ENCODE measurements around the gene CD68.

Gene CD68, protein sequence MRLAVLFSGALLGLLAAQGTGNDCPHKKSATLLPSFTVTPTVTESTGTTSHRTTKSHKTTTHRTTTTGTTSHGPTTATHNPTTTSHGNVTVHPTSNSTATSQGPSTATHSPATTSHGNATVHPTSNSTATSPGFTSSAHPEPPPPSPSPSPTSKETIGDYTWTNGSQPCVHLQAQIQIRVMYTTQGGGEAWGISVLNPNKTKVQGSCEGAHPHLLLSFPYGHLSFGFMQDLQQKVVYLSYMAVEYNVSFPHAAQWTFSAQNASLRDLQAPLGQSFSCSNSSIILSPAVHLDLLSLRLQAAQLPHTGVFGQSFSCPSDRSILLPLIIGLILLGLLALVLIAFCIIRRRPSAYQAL

GRCh38 chr17:7579001-7579833, at the start of gene CD68:
Gene CD68, plus strand, starts transcription at chr17:7579638. Its CDS starts 40 bp downstream, at chr17:7579678.
- peak; percentile 81 for DNase-seq

DNA sequence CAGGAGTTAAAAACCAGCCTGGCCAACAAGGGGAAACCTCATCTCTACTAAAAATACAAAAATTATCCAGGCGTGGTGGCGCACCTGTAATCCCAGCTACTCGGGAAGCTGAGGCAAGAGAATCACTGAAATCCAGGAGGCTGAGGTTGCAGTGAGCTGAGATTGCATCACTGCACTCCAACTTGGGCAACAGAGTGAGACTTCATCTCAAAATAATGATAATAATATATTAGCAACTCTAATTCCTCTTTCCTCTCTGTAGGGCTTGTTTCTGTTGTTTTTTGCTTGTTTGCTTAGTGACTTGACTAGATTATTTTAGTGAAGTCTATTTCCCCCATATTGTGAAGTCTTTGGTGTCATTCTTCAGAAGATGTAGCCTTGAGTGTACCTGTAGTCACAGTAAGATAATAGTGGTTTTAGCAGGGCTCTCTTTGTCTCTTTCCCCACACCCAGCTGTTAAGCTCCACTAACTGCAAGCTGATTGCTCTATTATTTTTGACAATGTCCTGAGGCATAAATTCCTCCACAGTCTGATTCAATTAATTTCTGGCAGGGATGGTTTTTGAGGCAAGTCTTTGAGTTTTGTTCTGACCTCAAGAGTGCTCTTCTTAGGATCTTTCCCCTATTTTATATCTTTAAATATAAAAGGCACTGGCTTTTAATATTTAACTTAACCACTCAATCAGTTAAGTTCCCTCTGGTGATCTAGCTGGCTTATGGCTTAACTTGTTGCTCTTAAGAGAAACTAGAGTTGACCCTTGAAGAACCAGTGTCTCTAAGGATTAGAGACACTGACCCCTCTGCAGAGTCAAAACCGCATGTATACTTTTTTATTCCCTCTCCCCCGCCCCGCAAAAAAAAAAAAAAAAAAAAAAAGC, 49.2 kb upstream of the CD68 start:
- no peak for DNase-seq

DNA sequence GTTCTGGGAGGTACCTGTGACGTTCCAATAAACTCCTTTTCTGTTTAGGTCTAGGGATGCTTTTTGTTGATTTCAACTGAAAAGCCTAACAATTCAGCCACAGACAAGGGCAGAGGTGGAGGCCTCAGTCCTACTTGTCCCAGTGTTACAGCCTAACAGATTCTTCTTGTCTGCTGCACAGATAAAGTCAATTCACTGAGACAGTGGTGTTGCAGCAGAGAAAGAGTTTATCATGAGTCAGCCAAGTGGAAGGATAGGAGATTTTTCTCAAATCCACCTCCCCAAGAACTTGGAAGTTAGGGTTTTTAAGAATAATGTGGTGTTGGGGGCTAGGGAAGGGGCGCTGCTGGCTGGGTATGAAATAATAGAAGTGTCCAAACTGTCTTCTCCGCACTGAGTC, 41.4 kb upstream of the CD68 start:
- DNase-seq, result no peak

DNA sequence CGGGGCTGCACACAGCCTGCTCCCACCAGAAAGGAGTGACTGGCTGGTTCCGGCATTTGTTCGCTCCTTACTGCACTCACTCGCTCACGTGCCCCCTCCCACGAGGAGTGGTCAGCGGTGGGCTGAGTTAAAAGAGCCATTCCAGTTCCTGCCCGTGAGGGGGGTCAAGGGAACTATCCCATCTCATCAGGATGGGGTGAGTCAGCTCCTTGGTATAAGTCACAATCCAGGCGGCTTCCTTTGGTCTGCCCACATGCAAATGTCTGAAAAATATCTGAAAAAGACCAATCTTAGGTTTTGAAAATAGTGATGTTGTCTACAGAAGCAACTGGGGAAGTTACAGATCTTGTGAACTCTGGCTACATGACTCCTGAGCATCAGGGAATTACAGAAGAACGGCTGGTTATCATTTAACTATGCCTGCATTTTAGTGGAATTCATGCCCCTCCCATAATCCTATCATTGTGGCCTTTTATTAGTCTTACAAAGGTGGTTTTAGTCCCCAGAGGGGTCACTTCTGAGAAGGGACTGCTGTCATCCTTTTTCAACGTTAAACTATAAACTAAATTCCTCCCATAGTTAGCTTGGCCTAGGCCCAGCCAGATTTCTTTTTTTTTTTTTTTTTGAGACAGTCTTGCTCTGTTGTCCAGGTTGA, 40.4 kb upstream of the CD68 start:
- DNase-seq, result no peak

DNA sequence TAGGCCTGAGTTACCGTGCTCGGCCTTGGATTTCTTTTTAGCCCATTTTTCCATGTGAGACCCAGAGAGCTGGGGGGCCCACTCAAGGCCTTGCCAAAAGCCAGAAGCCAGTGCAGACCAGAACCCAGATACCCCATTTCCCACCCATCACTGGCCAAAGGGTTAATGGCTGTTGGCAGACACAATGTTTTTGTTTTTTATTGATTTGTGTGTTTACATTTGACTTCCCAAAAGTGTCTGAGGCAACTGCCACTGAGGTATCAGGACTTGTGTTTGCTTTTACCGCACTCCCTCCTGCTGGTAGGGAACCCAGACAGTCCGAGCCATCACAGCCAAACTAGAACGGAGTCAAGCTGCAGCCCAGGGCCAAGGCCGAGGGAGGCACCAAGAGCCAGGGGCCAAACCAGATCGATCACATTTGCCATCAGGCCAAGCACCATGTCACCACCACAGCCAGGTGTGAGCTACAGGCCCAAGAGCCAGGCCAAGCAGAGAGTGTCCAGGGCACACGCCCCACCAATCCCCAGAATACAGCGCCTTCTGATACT, 38.3 kb upstream of the CD68 start:
- no peak for DNase-seq

GRCh38 chr17:7544911-7545310, 34.5 kb upstream of the CD68 start:
- no peak for DNase-seq

DNA sequence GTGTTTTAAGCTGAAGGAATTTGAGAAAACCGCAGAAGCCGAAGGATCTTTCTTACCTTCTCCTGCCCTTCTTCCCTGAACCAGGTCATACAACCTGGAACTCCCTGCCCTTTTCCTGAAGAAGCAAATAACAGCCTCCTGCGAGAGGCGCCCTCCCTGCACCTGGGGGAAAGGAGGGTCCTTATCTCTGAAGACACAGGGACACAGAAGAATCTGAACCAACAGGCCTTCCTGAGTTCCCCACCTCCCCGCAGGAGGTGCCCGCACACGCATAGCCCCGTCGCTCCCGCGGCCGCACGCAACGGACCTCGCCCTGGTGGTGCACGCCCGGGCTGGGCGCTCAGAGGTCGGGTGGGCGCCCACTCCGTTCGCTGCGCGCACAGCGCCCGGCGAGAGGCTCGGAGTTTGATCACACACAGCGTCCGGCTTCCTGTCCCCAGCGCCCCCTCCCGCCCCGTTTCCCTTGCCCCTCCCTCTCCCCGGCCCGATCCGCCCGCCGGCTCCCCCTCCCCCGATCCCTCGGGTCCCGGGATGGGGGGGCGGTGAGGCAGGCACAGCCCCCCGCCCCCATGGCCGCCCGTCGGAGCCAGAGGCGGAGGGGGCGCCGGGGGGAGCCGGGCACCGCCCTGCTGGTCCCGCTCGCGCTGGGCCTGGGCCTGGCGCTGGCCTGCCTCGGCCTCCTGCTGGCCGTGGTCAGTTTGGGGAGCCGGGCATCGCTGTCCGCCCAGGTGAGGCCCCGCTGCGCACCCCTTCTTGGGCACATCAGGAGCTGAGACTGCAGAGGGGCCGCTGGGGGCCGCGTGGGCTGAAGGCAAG, 30.6 kb upstream of the CD68 start, which contains the start of gene TNFSF12:
TSS of gene TNFSF12 (plus strand) at position 474 of the 816 bp plus-strand sequence. CDS start at position 570, 96 bp downstream.
- DNase-seq, result no peak

DNA sequence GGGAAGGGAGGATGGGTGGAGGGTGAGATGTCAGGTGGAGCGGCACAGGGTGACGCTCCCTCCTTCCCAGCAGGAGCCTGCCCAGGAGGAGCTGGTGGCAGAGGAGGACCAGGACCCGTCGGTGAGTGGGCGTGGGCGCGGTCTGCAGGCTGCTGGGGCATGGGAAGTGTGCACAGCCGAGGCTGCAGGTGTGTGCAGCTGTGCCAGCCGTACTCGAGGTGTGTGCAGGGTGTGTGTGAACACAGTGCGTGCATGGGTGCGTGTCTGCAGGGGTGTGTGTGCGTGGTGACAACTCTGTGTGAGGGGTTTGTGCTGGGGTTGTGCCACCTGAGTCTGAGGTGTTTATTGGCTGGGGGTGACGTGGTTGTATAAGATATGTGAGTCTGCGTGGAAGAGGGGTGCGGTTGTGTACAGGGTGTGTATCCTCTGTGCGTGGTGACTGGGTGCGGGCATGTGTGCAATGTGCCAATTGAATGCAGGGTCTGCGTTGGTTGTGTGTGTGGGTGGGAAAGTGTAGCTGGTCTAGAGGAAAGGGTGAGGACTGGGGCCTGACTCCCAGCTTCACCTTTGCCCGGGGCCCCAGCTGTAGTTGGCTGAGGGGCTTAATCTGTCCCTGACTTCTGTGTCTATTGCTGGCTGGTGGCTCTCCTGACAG, 29.9 kb upstream of the CD68 start:
- DNase-seq, result no peak

DNA sequence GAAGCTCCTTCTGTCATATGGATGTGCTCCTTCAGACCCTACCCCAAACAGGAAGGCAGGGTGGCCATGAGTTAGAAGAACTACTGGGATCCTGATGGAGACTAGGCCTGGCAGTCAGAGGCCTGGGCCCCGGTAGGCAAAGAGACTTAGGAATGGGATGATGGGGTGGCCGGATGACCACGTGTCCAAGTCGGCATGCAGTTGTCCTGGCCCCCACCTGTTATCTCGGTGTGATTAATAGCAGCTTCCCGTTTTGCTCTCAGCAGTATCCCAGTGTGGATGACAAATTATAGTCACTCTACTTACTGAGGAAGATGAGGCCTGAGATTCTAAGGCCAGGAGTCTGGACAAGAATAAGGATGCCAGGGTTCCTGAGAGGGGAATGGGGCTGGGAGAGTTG, 29.1 kb upstream of the CD68 start:
- DNase-seq, result no peak

DNA sequence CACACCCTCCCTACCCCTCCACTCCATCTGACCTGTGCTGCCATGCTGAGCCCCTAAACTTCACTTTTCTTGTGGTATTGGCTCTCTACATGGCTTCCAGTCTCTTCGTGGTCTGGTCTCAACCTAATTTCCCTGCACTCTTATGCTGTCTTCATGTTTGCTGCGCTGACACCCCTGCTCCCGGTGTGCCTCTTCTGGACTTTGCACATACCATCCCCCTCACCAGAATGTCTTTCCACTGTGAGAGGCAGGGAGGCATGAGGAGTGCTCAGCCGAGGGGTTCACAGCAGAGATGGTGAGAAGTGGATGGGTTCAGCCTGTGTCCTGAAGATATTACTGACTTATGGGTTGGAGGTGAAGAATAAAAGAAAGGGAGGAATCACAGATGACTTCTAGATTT, 28.0 kb upstream of the CD68 start:
- DNase-seq, result no peak

DNA sequence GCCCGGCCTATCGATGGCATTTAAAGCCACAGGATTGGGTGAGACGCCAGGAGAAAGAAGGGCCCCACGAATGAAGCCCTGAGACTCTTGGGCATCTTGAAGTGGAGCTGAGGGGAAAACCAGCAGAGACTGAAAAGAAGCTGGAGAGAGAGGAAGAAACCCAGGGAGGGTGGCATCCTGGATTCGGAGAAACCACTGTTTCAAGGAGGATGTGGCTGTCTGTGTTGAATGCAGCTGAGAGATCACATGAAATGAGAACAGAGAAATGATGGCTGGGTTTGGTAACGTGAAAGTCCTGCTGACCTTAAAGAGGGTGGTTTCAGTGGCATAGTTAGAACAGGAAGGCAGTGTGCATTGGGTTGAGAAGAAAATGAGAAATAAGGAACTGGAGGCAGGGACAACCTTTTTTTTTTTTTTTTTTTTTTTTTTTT, 26.8 kb upstream of the CD68 start:
- no peak for DNase-seq

GRCh38 chr17:7553356-7553755, 26.1 kb upstream of the CD68 start:
- DNase-seq, result no peak

- no peak for DNase-seq
Measured at GRCh38 chr17:7555320-7555948, 24.0 kb upstream of the CD68 start.

DNA sequence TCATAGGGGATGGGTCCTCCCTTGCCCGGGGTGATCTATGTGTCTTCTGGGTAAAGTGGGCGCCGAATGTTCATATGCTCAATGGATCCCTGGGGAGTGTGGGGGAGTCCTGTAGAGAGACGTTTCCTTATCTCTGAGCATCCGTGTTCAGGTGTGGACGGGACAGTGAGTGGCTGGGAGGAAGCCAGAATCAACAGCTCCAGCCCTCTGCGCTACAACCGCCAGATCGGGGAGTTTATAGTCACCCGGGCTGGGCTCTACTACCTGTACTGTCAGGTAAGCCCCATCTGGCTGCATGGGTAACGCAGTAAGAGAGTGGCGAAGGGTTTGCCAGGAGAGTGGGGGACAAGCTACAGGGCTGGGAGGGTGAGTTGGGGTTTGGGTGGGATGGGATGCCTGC, 22.8 kb upstream of the CD68 start:
- no peak for DNase-seq

GRCh38 chr17:7557147-7557764, 22.2 kb upstream of the CD68 start:
- no peak for DNase-seq

DNA sequence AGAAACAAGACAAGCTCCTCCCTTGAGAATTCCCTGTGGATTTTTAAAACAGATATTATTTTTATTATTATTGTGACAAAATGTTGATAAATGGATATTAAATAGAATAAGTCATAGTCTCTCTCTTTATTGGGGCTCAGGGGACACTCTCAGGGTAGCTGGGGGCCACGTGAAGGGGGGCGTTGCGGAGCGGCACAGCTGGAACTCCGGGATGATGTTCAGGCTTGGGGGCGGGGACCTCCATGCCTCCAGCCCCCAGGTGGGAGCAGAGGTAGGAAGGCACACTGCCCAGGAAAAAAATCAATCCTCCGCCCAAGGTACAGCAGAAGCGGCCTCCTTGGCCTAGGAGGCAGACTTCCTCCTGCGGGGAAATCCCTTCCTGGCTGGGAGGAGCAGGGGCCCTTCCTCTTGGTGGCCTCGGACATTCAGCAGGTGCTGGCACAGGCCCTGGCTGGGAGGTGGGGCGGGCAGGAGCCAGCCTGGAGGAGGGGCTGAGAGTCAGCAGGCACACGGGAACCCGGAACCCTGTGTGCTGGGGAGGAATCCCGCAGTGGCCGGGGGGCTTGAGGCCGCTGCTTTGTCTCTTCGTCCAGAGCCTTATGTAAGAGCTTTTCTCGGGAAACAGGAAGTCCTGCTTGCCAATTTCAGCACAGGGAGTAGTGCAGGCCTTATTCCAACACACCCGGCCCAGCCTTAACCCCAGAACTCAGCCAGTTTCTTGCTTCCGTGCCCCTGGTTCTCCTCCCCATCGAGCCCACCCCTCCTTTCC, 21.5 kb upstream of the CD68 start:
- no peak for DNase-seq

- no peak for DNase-seq
Measured at GRCh38 chr17:7558544-7559319, 20.7 kb upstream of the CD68 start, which contains the start of gene TNFSF13. Gene TNFSF13, plus strand, starts transcription at chr17:7558750. Its CDS starts 290 bp downstream, at chr17:7559040.

Measured in 8988T (cell line).